ENCODE data around the gene DOP1A. TPM values are rescaled to one million over a fixed set of nuclear protein-coding genes. Genes with fewer than 3 reads are reported as not detected.
A peak's percentile ranks its signal among the peaks of the same experiment; 100 is the strongest.

The DOP1A gene
- total RNA-seq, 1 donor from 2014 or later: 23.1 TPM

GRCh38 chr6:83192871-83193746 lies 125.6 kb downstream of the DOP1A start, which contains the start of the genes PGM3 and RWDD2A:
TSS of gene PGM3 (minus strand) at chr6:83193265. CDS start at chr6:83191012, 2,253 bp downstream.
TSS of gene RWDD2A (plus strand) at chr6:83193357. CDS start at chr6:83194452, 1,095 bp downstream.
- DNase-seq (ENCODE audit: extremely low spot score, unreplicated experiment): peak; percentile 95
- H3K27ac Mint-ChIP-seq (ENCODE audit: unreplicated experiment): peak within 1 kb of the TSS; percentile 97
- peaks cover 19% of the 10 kb centered on the region for H3K36me3 Mint-ChIP-seq (ENCODE audit: unreplicated experiment)
- no peaks in the 10 kb centered on the region for H3K9me3 Mint-ChIP-seq (ENCODE audit: unreplicated experiment)
- H3K4me1 Mint-ChIP-seq (ENCODE audit: unreplicated experiment): peaks cover 46% of the 10 kb centered on the region
- no peak for TF ChIP-seq CTCF (IDR thresholded peaks at IDR 0.05)
- peak within 1 kb of the TSS; percentile 98 for H3K4me3 Mint-ChIP-seq (ENCODE audit: unreplicated experiment)
- no peaks in the 10 kb centered on the region for H3K27me3 Mint-ChIP-seq (ENCODE audit: unreplicated experiment)

- no peaks in the 10 kb centered on the region for H3K27me3 Mint-ChIP-seq (ENCODE audit: unreplicated experiment)
- peak; percentile 86 for DNase-seq (ENCODE audit: extremely low spot score, unreplicated experiment)
- H3K27ac Mint-ChIP-seq (ENCODE audit: unreplicated experiment): peak overlapping the region; percentile 66
- H3K4me3 Mint-ChIP-seq (ENCODE audit: unreplicated experiment): peak overlapping the region; percentile 98
- H3K4me1 Mint-ChIP-seq (ENCODE audit: unreplicated experiment): peaks cover 55% of the 10 kb centered on the region
- no peaks in the 10 kb centered on the region for H3K9me3 Mint-ChIP-seq (ENCODE audit: unreplicated experiment)
- TF ChIP-seq CTCF (IDR thresholded peaks at IDR 0.05): no peak
- peaks cover 17% of the 10 kb centered on the region for H3K36me3 Mint-ChIP-seq (ENCODE audit: unreplicated experiment)
These were observed 126.5 kb downstream of the DOP1A start for GRCh38 chr6:83193747-83194566.

GRCh38 chr6:83198486-83199172 lies 131.2 kb downstream of the DOP1A start:
- no peak for TF ChIP-seq CTCF (IDR thresholded peaks at IDR 0.05)
- peaks cover 38% of the 10 kb centered on the region for H3K4me1 Mint-ChIP-seq (ENCODE audit: unreplicated experiment)
- H3K27me3 Mint-ChIP-seq (ENCODE audit: unreplicated experiment): no peaks in the 10 kb centered on the region
- no peak for DNase-seq (ENCODE audit: extremely low spot score, unreplicated experiment)
- no peaks in the 10 kb centered on the region for H3K9me3 Mint-ChIP-seq (ENCODE audit: unreplicated experiment)
- no peak overlapping the region for H3K4me3 Mint-ChIP-seq (ENCODE audit: unreplicated experiment)
- H3K36me3 Mint-ChIP-seq (ENCODE audit: unreplicated experiment): peaks cover 10% of the 10 kb centered on the region
- peak overlapping the region; percentile 62 for H3K27ac Mint-ChIP-seq (ENCODE audit: unreplicated experiment)

- H3K4me3 Mint-ChIP-seq (ENCODE audit: unreplicated experiment): no peak overlapping the region
- no peak for TF ChIP-seq CTCF (IDR thresholded peaks at IDR 0.05)
- H3K36me3 Mint-ChIP-seq (ENCODE audit: unreplicated experiment): peaks cover 10% of the 10 kb centered on the region
- peak overlapping the region; percentile 62 for H3K27ac Mint-ChIP-seq (ENCODE audit: unreplicated experiment)
- H3K27me3 Mint-ChIP-seq (ENCODE audit: unreplicated experiment): no peaks in the 10 kb centered on the region
- peaks cover 33% of the 10 kb centered on the region for H3K4me1 Mint-ChIP-seq (ENCODE audit: unreplicated experiment)
- no peak for DNase-seq (ENCODE audit: extremely low spot score, unreplicated experiment)
- no peaks in the 10 kb centered on the region for H3K9me3 Mint-ChIP-seq (ENCODE audit: unreplicated experiment)
These were observed 131.8 kb downstream of the DOP1A start for GRCh38 chr6:83199173-83199862.
